CD14-positive monocyte (primary cell): ENCODE data around the gene TBC1D26. TPM values are rescaled to one million over a fixed set of nuclear protein-coding genes. Genes with fewer than 3 reads are reported as not detected.
"Not testable (repeated sequence)": the region's sequence is repeated elsewhere in the genome, so short reads cannot be mapped to it uniquely, and the experiment has no call there.

Experiments used
- DNase-seq, 3 donors: peaks; one replicate each; pipeline ENCODE4 v3.0.0-alpha.2; 2011 to 2022
- H2AFZ ChIP-seq: 2 replicates; pipeline ENCODE4 v1.6.0; 2012; ENCODE audit warnings: mild to moderate bottlenecking, low read depth, low read length, inconsistent platforms; ENCODE audit not compliant: insufficient read depth, poor library complexity, severe bottlenecking
- H3K27ac ChIP-seq, 2 donors: 1 replicate in 1 of 2; 2 replicates in 1 of 2; pipeline ENCODE4 v1.5.1; 2012 to 2013; ENCODE audit warnings: low read length in 2 of 2, control low read depth in 1 of 2, inconsistent platforms in 1 of 2, low read depth in 1 of 2, mild to moderate bottlenecking in 1 of 2
- H3K27me3 ChIP-seq, 2 donors: one replicate each; pipeline versions ENCODE4 v1.6.0 to v1.6.1; 2011 to 2013; ENCODE audit warnings: low read length in 2 of 2; ENCODE audit not compliant: control insufficient read depth in 2 of 2, insufficient read depth in 2 of 2
- H3K36me3 ChIP-seq, 2 donors: replicated peaks in 1 of 2; 1 replicate in 1 of 2; 2 replicates in 1 of 2; pipeline versions ENCODE4 v1.5.1 to v1.6.1; 2012 to 2013; ENCODE audit warnings: low read length in 2 of 2, control low read depth in 1 of 2, inconsistent platforms in 1 of 2, mild to moderate bottlenecking in 1 of 2; ENCODE audit not compliant: insufficient read depth in 2 of 2, control insufficient read depth in 1 of 2
- H3K4me1 ChIP-seq, 2 donors: 1 replicate in 1 of 2; 2 replicates in 1 of 2; pipeline versions ENCODE4 v1.5.1 to v1.6.1; 2012 to 2013; ENCODE audit warnings: low read length in 2 of 2, control low read depth in 1 of 2, inconsistent platforms in 1 of 2, mild to moderate bottlenecking in 1 of 2, moderate library complexity in 1 of 2; ENCODE audit not compliant: insufficient read depth in 2 of 2, control insufficient read depth in 1 of 2
- H3K4me2 ChIP-seq: replicated peaks from 2 replicates; pipeline ENCODE3; 2012; ENCODE audit warnings: low read length, moderate library complexity, mild to moderate bottlenecking; ENCODE audit not compliant: poor library complexity, severe bottlenecking; ENCODE audit errors: extremely low read depth
- H3K4me3 ChIP-seq, 3 experiments: fragments of 200-600 bp in 1 of 3; sonication (generic) in 1 of 3; replicated peaks in 1 of 3; 1 replicate in 2 of 3; 2 replicates in 1 of 3; pipeline ENCODE4 v1.5.1; 2011 to 2013; ENCODE audit warnings: low read length in 3 of 3, mild to moderate bottlenecking in 3 of 3, control low read depth in 2 of 3, low read depth in 2 of 3, inconsistent platforms in 1 of 3, moderate library complexity in 1 of 3
- H3K79me2 ChIP-seq: 2 replicates; pipeline ENCODE4 v1.6.0; 2012; ENCODE audit warnings: mild to moderate bottlenecking, control low read depth, inconsistent platforms, low read length, moderate library complexity; ENCODE audit not compliant: insufficient read depth
- H3K9ac ChIP-seq: 2 replicates; pipeline ENCODE4 v1.6.0; 2017; ENCODE audit warnings: low read length, mild to moderate bottlenecking; ENCODE audit not compliant: insufficient read depth, poor library complexity, severe bottlenecking
- H3K9me3 ChIP-seq, 2 donors: replicated peaks in 1 of 2; 1 replicate in 1 of 2; 2 replicates in 1 of 2; pipeline versions ENCODE4 v1.5.1 to v1.6.1; 2012 to 2013; ENCODE audit warnings: low read length in 2 of 2, control low read depth in 1 of 2; ENCODE audit not compliant: control insufficient read depth in 1 of 2, insufficient read depth in 1 of 2
- H4K20me1 ChIP-seq: 2 replicates; pipeline ENCODE4 v1.6.0; 2012; ENCODE audit warnings: mild to moderate bottlenecking, low read length, control low read depth, moderate library complexity; ENCODE audit not compliant: insufficient read depth
- H3K27ac Mint-ChIP-seq, 7 donors: one replicate each; pipeline ENCODE4 v1.8.0; 2020; ENCODE audit warnings: mild to moderate bottlenecking in 7 of 7, mixed read lengths in 7 of 7, moderate library complexity in 6 of 7, inconsistent platforms in 2 of 7
- H3K27me3 Mint-ChIP-seq, 3 donors: one replicate each; pipeline ENCODE4 v1.8.0; 2021 to 2022; ENCODE audit warnings: low read depth in 3 of 3, mild to moderate bottlenecking in 3 of 3, mixed read lengths in 3 of 3, moderate library complexity in 3 of 3, inconsistent platforms in 1 of 3
- H3K36me3 Mint-ChIP-seq, 2 donors: one replicate each; pipeline ENCODE4 v1.8.0; 2020; ENCODE audit warnings: mixed read lengths in 2 of 2, inconsistent platforms in 1 of 2, mild to moderate bottlenecking in 1 of 2
- H3K4me1 Mint-ChIP-seq: one replicate; pipeline ENCODE4 v1.8.0; 2020; ENCODE audit warnings: mild to moderate bottlenecking, mixed read lengths
- H3K4me3 Mint-ChIP-seq, 2 donors: one replicate each; pipeline ENCODE4 v1.8.0; 2020; ENCODE audit warnings: mild to moderate bottlenecking in 2 of 2, mixed read lengths in 2 of 2, moderate library complexity in 1 of 2
- H3K9me3 Mint-ChIP-seq, 7 donors: one replicate each; pipeline ENCODE4 v1.8.0; 2020 to 2022; ENCODE audit warnings: mixed read lengths in 7 of 7, mild to moderate bottlenecking in 6 of 7, moderate library complexity in 6 of 7, inconsistent platforms in 2 of 7
- WGBS: methylation state at CpG from one replicate; pipeline ENCODE4 v1.1.5; 2013; ENCODE audit warnings: missing lambda C conversion rate; ENCODE audit not compliant: insufficient coverage; 5-methylcytosine and 5-hydroxymethylcytosine counted together
- intact Hi-C, 2 donors: fragments of 100-400 bp; cut with micrococcal nuclease; formaldehyde crosslinking; loops; one replicate each; pipeline versions ENCODE4 v1.15.0 to v1.15.1; 2023
- polyA plus RNA-seq, 3 donors: library from polyadenylated mRNA; depleted of rRNA in 1 of 3; unstranded in 2 of 3; stranded (reverse) in 1 of 3; fragments of 300-500 nt in 2 of 3; fragments of >200 nt in 1 of 3; fragmentation: Illumina TruSeq in 2 of 3; gene quantifications; 1 replicate in 2 of 3; 2 replicates in 1 of 3; pipeline ENCODE4 v1.2.3, GENCODE V29; 2012 to 2021
- TF ChIP-seq, protein P1 (sequence below): fragments of 200-600 bp; IDR thresholded peaks from one replicate; pipeline ENCODE4 v1.8.0; 2022; ENCODE audit warnings: antibody characterized with exemption, mild to moderate bottlenecking

Gene TBC1D26
- polyA plus RNA-seq, 3 donors: 0.03 TPM; not detected in 2

DNA sequence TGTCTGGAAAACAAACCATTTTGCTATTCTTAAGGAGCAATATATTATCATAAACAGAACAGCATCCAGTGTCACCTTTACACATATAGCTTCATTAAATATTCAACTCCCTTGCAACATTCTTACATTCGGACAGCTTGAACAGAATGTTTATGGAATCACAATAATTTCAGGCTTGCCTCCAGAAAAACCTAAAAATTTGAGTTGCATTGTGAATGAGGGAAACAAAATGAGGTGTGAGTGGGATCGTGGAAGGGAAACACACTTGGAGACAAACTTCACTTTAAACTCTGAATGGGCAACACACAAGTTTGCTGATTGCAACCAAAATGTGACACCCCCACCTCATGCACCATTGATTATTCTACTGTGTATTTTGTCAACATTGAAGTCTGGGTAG is 51.4 kb downstream of the TBC1D26 start:
- WGBS: no CpG with 5 or more reads among the region's 2 CpGs
- Mint-ChIP-seq H3K4me3 (peak overlapping the region in 1 of 2 donors; percentile 82), H3K27ac (no peak overlapping the region), H3K9me3 (peaks cover 4 to 20% (median 13%) of the 10 kb centered on the region in 7 donors), H3K36me3 (peaks cover 1 to 2% of the 10 kb centered on the region in 2 donors), H3K27me3 (peaks cover 15 to 22% (median 17%) of the 10 kb centered on the region in 3 donors), H3K4me1 (peaks cover 24% of the 10 kb centered on the region)
- intact Hi-C loops: no loop called here
- Histone ChIP-seq H3K27me3 (peaks cover 4 to 12% of the 10 kb centered on the region in 2 donors), H3K4me2 (no peak overlapping the region), H3K27ac (no peak overlapping the region), H3K9ac (no peak overlapping the region), H3K4me1 (peaks cover 14 to 15% of the 10 kb centered on the region in 2 donors), H2AFZ (no peak overlapping the region), H4K20me1 (no peaks in the 10 kb centered on the region), H3K79me2 (no peaks in the 10 kb centered on the region), H3K9me3 (peaks cover 0 to 13% of the 10 kb centered on the region in 2 donors), H3K4me3 (no peak overlapping the region), H3K36me3 (no peaks in the 10 kb centered on the region)
- no peak for DNase-seq
- TF ChIP-seq, protein P1, sequence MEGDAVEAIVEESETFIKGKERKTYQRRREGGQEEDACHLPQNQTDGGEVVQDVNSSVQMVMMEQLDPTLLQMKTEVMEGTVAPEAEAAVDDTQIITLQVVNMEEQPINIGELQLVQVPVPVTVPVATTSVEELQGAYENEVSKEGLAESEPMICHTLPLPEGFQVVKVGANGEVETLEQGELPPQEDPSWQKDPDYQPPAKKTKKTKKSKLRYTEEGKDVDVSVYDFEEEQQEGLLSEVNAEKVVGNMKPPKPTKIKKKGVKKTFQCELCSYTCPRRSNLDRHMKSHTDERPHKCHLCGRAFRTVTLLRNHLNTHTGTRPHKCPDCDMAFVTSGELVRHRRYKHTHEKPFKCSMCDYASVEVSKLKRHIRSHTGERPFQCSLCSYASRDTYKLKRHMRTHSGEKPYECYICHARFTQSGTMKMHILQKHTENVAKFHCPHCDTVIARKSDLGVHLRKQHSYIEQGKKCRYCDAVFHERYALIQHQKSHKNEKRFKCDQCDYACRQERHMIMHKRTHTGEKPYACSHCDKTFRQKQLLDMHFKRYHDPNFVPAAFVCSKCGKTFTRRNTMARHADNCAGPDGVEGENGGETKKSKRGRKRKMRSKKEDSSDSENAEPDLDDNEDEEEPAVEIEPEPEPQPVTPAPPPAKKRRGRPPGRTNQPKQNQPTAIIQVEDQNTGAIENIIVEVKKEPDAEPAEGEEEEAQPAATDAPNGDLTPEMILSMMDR: no peak

DNA sequence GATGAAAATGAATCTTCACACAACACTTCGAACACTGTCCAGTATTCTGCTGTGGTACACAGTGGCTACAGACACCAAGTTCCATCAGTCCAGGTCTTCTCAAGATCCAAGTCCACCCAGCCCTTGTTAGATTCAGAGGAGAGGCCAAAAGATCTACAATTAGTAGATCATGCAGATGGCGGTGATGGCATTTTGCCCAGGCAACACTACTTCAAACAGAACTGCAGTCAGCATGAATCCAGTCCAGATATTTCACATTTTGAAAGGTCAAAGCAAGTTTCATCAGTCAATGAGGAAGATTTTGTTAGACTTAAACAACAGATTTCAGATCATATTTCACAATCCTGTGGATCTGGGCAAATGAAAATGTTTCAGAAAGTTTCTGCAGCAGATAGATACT is 52.3 kb downstream of the TBC1D26 start:
- H3K36me3 ChIP-seq, H2AFZ ChIP-seq, H4K20me1 ChIP-seq, H3K9me3 ChIP-seq, H3K4me2 ChIP-seq, DNase-seq, H3K36me3 Mint-ChIP-seq, H3K9ac ChIP-seq, H3K79me2 ChIP-seq, H3K27ac ChIP-seq, H3K4me3 Mint-ChIP-seq, H3K27ac Mint-ChIP-seq, H3K4me3 ChIP-seq, intact Hi-C loops: not testable (repeated sequence)
- peaks cover 24% of the 10 kb centered on the region for H3K4me1 Mint-ChIP-seq
- peaks cover 0 to 13% (median 6%) of the 10 kb centered on the region in 7 donors for H3K9me3 Mint-ChIP-seq
- no CpG with 5 or more reads among the region's 2 CpGs for WGBS
- Histone ChIP-seq H3K4me1 (peaks cover 14 to 15% of the 10 kb centered on the region in 2 donors), H3K27me3 (peaks cover 4 to 12% of the 10 kb centered on the region in 2 donors)
- H3K27me3 Mint-ChIP-seq: peaks cover 15 to 22% (median 17%) of the 10 kb centered on the region in 3 donors

DNA sequence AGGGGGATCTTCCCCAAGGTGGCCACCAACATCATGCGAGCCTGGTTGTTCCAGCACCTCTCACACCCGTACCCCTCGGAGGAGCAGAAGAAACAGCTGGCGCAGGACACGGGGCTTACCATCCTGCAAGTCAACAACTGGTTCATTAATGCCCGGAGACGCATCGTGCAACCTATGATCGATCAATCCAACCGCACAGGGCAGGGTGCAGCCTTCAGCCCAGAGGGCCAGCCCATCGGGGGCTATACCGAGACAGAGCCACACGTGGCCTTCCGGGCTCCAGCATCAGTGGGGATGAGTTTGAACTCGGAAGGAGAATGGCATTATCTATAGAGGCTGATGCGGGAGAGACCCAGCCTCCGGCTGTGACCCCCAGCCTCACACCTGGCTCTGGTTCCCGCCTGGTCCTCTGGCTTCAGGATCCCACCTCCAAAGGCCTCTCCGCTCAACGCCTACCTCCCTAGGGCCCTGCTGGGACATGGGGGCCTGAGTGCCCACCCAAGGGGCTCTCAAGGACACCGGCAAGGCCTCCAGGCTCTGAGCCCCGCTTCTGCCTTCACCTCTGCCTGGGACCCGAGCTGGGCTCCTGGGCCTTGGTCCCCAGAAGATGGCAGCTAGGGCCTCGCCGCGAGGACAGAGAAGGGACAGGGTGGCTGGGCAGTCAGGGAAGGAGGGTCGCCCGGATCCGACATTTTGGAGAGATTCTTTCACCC is 55.4 kb downstream of the TBC1D26 start:
- DNase-seq, H3K36me3 Mint-ChIP-seq, H3K4me3 ChIP-seq, H3K4me3 Mint-ChIP-seq, H3K79me2 ChIP-seq, H3K36me3 ChIP-seq, H3K4me2 ChIP-seq, H4K20me1 ChIP-seq, intact Hi-C loops, H3K27me3 ChIP-seq, H2AFZ ChIP-seq, H3K27ac Mint-ChIP-seq, H3K9me3 ChIP-seq, H3K9me3 Mint-ChIP-seq, H3K27ac ChIP-seq, H3K9ac ChIP-seq: not testable (repeated sequence)
- H3K4me1 ChIP-seq: peaks cover 11 to 13% of the 10 kb centered on the region in 2 donors
- Mint-ChIP-seq H3K4me1 (peaks cover 24% of the 10 kb centered on the region), H3K27me3 (peaks cover 8 to 17% (median 14%) of the 10 kb centered on the region in 3 donors)
- WGBS: 99% methylated on average over 16 of the region's 29 CpGs

DNA sequence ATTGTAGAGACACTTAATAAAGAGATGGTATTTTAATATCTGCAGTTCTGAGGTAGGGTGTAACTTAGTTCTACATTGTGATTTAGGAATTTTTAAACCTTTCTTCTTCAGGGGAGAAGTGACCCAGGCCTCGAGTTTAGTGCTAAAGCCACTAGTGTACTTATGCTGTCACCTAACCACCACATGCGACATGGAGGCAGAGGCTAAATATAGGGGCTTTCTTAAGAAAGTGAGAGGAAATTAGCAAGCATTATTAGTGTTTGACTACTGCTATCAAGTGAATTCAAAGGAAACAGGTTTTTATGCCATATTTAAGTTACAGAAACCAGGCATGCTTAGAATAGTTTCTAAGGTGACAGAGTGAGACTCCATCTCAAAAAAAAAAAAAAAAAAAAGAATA is 56.3 kb downstream of the TBC1D26 start:
- H3K36me3 Mint-ChIP-seq, H2AFZ ChIP-seq, H3K79me2 ChIP-seq, H3K9me3 Mint-ChIP-seq, H3K4me3 Mint-ChIP-seq, H3K4me1 ChIP-seq, H4K20me1 ChIP-seq, H3K36me3 ChIP-seq, intact Hi-C loops, H3K27me3 ChIP-seq, H3K9me3 ChIP-seq, H3K27ac Mint-ChIP-seq, H3K9ac ChIP-seq, H3K4me3 ChIP-seq, DNase-seq, H3K27ac ChIP-seq, H3K4me2 ChIP-seq: not testable (repeated sequence)
- peaks cover 20% of the 10 kb centered on the region for H3K4me1 Mint-ChIP-seq
- no CpG with 5 or more reads among the region's 2 CpGs for WGBS
- H3K27me3 Mint-ChIP-seq: peaks cover 3 to 10% (median 7%) of the 10 kb centered on the region in 3 donors
